ENCODE results near the gene CNTNAP5. TPM values are rescaled to one million over a fixed set of nuclear protein-coding genes. Genes with fewer than 3 reads are reported as not detected.

CNTNAP5 gene
- total RNA-seq, 2 donors from 2014 or later, result not detected

DNA sequence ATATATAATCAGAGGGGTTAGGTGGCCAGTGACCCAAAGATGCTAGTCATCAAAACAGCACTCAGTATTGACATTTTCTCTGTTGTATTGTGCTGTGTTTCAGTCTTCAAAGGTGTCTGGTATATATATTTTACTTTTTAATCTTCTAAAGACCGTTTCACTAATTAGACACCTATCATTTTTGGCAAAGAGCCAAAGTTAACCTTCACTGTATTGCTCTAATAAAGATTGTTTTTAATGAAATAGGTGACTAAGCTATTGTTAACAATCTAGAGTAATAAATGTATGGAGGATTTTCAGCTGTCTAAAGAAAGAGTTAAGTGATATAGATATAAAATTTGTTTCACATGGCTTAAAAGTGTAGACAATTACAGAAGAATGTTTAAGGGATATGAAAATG is 264.0 kb downstream of the CNTNAP5 start:
- no peak overlapping the region for H3K4me3 ChIP-seq
- ATAC-seq (ENCODE audit: insufficient number of reproducible peaks, low FRiP score, low read depth), result no peak
- TF ChIP-seq, protein P1, sequence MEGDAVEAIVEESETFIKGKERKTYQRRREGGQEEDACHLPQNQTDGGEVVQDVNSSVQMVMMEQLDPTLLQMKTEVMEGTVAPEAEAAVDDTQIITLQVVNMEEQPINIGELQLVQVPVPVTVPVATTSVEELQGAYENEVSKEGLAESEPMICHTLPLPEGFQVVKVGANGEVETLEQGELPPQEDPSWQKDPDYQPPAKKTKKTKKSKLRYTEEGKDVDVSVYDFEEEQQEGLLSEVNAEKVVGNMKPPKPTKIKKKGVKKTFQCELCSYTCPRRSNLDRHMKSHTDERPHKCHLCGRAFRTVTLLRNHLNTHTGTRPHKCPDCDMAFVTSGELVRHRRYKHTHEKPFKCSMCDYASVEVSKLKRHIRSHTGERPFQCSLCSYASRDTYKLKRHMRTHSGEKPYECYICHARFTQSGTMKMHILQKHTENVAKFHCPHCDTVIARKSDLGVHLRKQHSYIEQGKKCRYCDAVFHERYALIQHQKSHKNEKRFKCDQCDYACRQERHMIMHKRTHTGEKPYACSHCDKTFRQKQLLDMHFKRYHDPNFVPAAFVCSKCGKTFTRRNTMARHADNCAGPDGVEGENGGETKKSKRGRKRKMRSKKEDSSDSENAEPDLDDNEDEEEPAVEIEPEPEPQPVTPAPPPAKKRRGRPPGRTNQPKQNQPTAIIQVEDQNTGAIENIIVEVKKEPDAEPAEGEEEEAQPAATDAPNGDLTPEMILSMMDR (IDR thresholded peaks at IDR 0.05), result no peak
- no peaks in the 10 kb centered on the region for H3K4me1 ChIP-seq (ENCODE audit: control insufficient read depth in 1 of 2, low read depth in 2 of 2)
- no peak for DNase-seq (ENCODE audit: low spot score)
- H3K27me3 ChIP-seq (replicated peaks; ENCODE audit: insufficient read depth), result no peaks in the 10 kb centered on the region
- H3K9me3 ChIP-seq, result no peaks in the 10 kb centered on the region
- no peaks in the 10 kb centered on the region for H3K36me3 ChIP-seq
- H3K27ac ChIP-seq, result no peak overlapping the region

DNA sequence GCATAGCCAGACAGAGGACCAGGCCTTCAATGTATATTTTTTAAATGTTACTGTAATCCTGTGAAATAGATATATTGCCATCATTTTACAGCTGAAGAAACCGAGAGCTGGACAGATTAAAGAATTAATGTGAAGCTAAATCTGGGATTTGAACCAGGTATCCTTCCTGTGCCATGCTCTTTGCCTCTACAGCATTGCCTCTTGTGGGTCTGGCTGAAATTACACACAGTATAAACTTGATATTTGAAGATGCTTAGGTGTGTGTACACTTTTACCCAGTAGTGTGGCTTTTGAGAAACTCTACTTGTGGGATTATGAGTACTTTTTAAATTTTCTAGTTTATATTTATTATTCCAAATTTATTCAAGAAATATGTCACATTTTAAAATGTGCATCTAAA is 264.5 kb downstream of the CNTNAP5 start:
- TF ChIP-seq, protein P1 (IDR thresholded peaks at IDR 0.05), result no peak
- no peak for DNase-seq (ENCODE audit: low spot score)
- ATAC-seq (ENCODE audit: insufficient number of reproducible peaks, low FRiP score, low read depth), result no peak

DNA sequence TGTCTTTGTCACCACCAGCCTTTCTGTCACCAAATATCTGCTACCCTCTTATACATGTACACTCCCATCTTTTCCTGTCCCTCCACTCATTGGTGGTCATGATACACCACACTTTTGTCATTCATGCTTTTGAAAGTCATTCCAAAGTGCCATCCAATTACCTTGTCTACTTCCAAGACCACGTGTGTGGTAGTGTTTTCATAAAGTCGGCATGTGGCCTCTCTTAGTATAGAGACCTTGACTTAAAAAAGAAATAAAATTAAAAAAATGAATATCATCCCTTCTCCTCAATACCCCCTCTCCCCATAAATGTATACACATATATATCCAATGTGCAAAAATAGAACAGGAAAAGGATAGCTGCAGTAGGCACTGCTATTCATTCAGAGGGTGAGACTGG is 271.4 kb downstream of the CNTNAP5 start:
- H3K27ac ChIP-seq, result no peak overlapping the region
- no peaks in the 10 kb centered on the region for H3K4me1 ChIP-seq (ENCODE audit: control insufficient read depth in 1 of 2, low read depth in 2 of 2)
- TF ChIP-seq, protein P1 (IDR thresholded peaks at IDR 0.05), result no peak
- no peak for ATAC-seq (ENCODE audit: insufficient number of reproducible peaks, low FRiP score, low read depth)
- no peaks in the 10 kb centered on the region for H3K36me3 ChIP-seq
- no peaks in the 10 kb centered on the region for H3K9me3 ChIP-seq
- H3K27me3 ChIP-seq (replicated peaks; ENCODE audit: insufficient read depth), result no peaks in the 10 kb centered on the region
- no peak for DNase-seq (ENCODE audit: low spot score)
- no peak overlapping the region for H3K4me3 ChIP-seq

More for the DNA sequence above, 264.5 kb downstream of the CNTNAP5 start:
- Histone ChIP-seq H3K27ac (no peak overlapping the region), H3K36me3 (no peaks in the 10 kb centered on the region), H3K27me3 (replicated peaks; ENCODE audit: insufficient read depth) (no peaks in the 10 kb centered on the region), H3K9me3 (no peaks in the 10 kb centered on the region), H3K4me3 (no peak overlapping the region), H3K4me1 (ENCODE audit: control insufficient read depth in 1 of 2, low read depth in 2 of 2) (no peaks in the 10 kb centered on the region)

GRCh38 chr2:124301915-124302314 is 276.8 kb downstream of the CNTNAP5 start:
- no peak for ATAC-seq (ENCODE audit: insufficient number of reproducible peaks, low FRiP score, low read depth)

GRCh38 chr2:124308319-124309062 is 283.4 kb downstream of the CNTNAP5 start:
- no peaks in the 10 kb centered on the region for H3K27me3 ChIP-seq (replicated peaks; ENCODE audit: insufficient read depth)
- no peaks in the 10 kb centered on the region for H3K9me3 ChIP-seq
- H3K4me3 ChIP-seq, result no peak overlapping the region
- TF ChIP-seq, protein P1 (IDR thresholded peaks at IDR 0.05), result no peak
- no peak overlapping the region for H3K27ac ChIP-seq
- no peaks in the 10 kb centered on the region for H3K4me1 ChIP-seq (ENCODE audit: control insufficient read depth in 1 of 2, low read depth in 2 of 2)
- DNase-seq (ENCODE audit: low spot score) (no peak), ATAC-seq (ENCODE audit: insufficient number of reproducible peaks, low FRiP score, low read depth) (no peak)
- H3K36me3 ChIP-seq, result no peaks in the 10 kb centered on the region

More at GRCh38 chr2:124301915-124302314, 276.8 kb downstream of the CNTNAP5 start:
- no peaks in the 10 kb centered on the region for H3K27me3 ChIP-seq (replicated peaks; ENCODE audit: insufficient read depth)
- DNase-seq (ENCODE audit: low spot score), result no peak
- H3K4me1 ChIP-seq (ENCODE audit: control insufficient read depth in 1 of 2, low read depth in 2 of 2), result no peaks in the 10 kb centered on the region
- TF ChIP-seq, protein P1 (IDR thresholded peaks at IDR 0.05), result no peak
- H3K9me3 ChIP-seq, result no peaks in the 10 kb centered on the region
- H3K36me3 ChIP-seq, result no peaks in the 10 kb centered on the region
- H3K4me3 ChIP-seq, result no peak overlapping the region
- H3K27ac ChIP-seq, result no peak overlapping the region
